ENCODE measurements around the gene ZNF335. TPM values are rescaled to one million over a fixed set of nuclear protein-coding genes. Genes with fewer than 3 reads are reported as not detected.

Gene ZNF335
- total RNA-seq, 1 donor from 2014 or later, result 24.1 TPM

DNA sequence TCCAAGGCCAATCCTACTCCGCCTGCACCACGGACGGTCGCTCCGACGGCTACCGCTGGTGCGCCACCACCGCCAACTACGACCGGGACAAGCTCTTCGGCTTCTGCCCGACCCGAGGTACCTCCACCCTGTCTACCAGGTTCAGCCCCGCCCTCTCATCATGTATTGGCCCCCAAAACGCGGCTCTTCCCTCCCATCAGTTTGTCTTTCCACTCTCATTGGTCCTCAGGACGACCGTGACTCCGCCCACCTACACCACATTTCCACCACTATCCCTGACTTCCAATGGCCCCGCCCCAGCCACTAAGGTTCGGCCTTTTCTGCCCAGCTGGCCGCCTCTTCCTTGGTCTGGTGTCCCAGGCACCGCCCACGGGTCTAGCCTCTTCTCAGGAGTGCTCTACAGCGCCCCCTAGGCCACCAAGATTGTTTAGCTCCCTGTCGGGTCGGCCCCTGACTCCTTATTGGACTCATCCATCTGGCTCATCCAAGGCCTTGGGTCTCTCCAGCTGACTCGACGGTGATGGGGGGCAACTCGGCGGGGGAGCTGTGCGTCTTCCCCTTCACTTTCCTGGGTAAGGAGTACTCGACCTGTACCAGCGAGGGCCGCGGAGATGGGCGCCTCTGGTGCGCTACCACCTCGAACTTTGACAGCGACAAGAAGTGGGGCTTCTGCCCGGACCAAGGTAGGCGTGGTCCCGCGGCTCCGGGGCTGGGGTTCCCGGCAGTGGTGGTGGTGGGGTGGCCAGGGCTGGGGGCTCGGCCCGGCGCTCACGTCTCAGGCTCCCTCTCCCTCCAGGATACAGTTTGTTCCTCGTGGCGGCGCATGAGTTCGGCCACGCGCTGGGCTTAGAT is 39.9 kb upstream of the ZNF335 start:
- TF ChIP-seq POLR2AphosphoS5 (IDR thresholded peaks at IDR 0.05; ENCODE audit: insufficient read depth in 1 of 2, low read depth in 1 of 2) (no peak), POLR2A (IDR thresholded peaks at IDR 0.05) (no peak), CTCF (IDR thresholded peaks at IDR 0.05) (no peak)
- Histone ChIP-seq H3K4me3 (no peak overlapping the region), H3K27me3 (peaks cover 19% of the 10 kb centered on the region), H3K27ac (no peak overlapping the region), H3K9me3 (no peaks in the 10 kb centered on the region), H3K36me3 (no peaks in the 10 kb centered on the region), H3K4me1 (peaks cover 14% of the 10 kb centered on the region)
- no peak for DNase-seq (ENCODE audit: extremely low spot score in 2 of 2)
- intact Hi-C loops (cut with DNase I), result no loop called here

DNA sequence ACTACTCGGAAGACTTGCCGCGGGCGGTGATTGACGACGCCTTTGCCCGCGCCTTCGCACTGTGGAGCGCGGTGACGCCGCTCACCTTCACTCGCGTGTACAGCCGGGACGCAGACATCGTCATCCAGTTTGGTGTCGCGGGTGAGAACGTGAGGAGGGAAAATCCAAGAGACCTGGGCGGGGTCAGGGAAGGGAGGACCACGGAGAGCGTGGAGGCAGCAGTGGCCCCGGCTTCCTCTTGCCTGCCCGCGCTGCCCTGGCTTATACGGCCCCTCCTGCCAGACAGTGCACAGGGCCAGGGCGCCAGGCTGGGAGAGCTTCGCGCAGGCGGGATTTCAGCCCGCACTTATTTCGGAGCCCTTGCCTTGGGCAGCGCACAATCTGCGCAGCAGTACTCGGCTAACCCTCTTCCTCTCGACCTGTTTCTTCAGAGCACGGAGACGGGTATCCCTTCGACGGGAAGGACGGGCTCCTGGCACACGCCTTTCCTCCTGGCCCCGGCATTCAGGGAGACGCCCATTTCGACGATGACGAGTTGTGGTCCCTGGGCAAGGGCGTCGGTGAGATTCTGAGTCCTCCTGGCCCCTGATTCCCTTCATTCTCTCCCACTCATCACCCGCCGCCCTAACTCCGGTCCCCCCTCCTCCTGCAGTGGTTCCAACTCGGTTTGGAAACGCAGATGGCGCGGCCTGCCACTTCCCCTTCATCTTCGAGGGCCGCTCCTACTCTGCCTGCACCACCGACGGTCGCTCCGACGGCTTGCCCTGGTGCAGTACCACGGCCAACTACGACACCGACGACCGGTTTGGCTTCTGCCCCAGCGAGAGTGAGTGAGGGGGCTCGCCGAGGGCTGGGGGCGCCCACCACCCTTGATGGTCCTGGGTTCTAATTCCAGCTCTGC is 38.7 kb upstream of the ZNF335 start:
- H3K36me3 ChIP-seq, result no peaks in the 10 kb centered on the region
- H3K4me3 ChIP-seq, result no peak overlapping the region
- intact Hi-C loops (cut with DNase I), result no loop called here
- peaks cover 19% of the 10 kb centered on the region for H3K27me3 ChIP-seq
- H3K27ac ChIP-seq, result no peak overlapping the region
- no peak for DNase-seq (ENCODE audit: extremely low spot score in 2 of 2)
- H3K4me1 ChIP-seq, result peaks cover 14% of the 10 kb centered on the region
- no peaks in the 10 kb centered on the region for H3K9me3 ChIP-seq
- no peak for TF ChIP-seq POLR2AphosphoS5 (IDR thresholded peaks at IDR 0.05; ENCODE audit: insufficient read depth in 1 of 2, low read depth in 1 of 2)
- no peak for TF ChIP-seq POLR2A (IDR thresholded peaks at IDR 0.05)

DNA sequence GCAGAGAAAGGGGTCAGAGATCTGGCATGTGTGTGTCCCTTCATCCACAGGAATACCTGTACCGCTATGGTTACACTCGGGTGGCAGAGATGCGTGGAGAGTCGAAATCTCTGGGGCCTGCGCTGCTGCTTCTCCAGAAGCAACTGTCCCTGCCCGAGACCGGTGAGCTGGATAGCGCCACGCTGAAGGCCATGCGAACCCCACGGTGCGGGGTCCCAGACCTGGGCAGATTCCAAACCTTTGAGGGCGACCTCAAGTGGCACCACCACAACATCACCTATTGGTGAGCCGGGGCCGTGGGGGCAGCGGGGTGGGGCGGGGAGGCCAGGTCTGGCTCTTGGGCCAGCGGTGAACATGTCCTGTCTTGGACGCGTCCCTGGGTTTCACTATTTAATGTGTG is 37.8 kb upstream of the ZNF335 start:
- intact Hi-C loops (cut with DNase I), result no loop called here
- no peak for DNase-seq (ENCODE audit: extremely low spot score in 2 of 2)
- no peak overlapping the region for H3K27ac ChIP-seq
- H3K4me3 ChIP-seq, result no peak overlapping the region
- H3K36me3 ChIP-seq, result no peaks in the 10 kb centered on the region
- H3K9me3 ChIP-seq, result no peaks in the 10 kb centered on the region
- H3K4me1 ChIP-seq, result peaks cover 14% of the 10 kb centered on the region
- TF ChIP-seq POLR2A (IDR thresholded peaks at IDR 0.05), result no peak
- TF ChIP-seq POLR2AphosphoS5 (IDR thresholded peaks at IDR 0.05; ENCODE audit: insufficient read depth in 1 of 2, low read depth in 1 of 2), result no peak
- peaks cover 19% of the 10 kb centered on the region for H3K27me3 ChIP-seq

DNA sequence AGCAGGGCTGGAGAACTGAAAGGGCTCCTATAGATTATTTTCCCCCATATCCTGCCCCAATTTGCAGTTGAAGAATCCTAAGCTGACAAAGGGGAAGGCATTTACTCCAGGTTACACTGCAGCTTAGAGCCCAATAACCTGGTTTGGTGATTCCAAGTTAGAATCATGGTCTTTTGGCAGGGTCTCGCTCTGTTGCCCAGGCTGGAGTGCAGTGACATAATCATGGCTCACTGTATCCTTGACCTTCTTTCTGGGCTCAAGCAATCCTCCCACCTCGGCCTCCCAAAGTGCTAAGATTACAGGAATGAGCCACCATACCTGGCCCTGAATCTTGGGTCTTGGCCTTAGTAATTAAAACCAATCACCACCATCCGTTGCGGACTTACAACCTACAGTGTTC is 35.7 kb upstream of the ZNF335 start:
- Histone ChIP-seq H3K9me3 (no peaks in the 10 kb centered on the region), H3K27me3 (peaks cover 14% of the 10 kb centered on the region), H3K4me1 (peaks cover 4% of the 10 kb centered on the region), H3K27ac (no peak overlapping the region), H3K36me3 (no peaks in the 10 kb centered on the region), H3K4me3 (no peak overlapping the region)
- TF ChIP-seq CTCF (IDR thresholded peaks at IDR 0.05) (no peak), POLR2A (IDR thresholded peaks at IDR 0.05) (no peak), POLR2AphosphoS5 (IDR thresholded peaks at IDR 0.05; ENCODE audit: insufficient read depth in 1 of 2, low read depth in 1 of 2) (no peak)
- DNase-seq (ENCODE audit: extremely low spot score in 2 of 2), result no peak
- intact Hi-C loops (cut with DNase I), result no loop called here

GRCh38 chr20:46006964-46007363 is 35.0 kb upstream of the ZNF335 start:
- Histone ChIP-seq H3K4me3 (no peak overlapping the region), H3K27ac (no peak overlapping the region), H3K36me3 (no peaks in the 10 kb centered on the region), H3K4me1 (peaks cover 4% of the 10 kb centered on the region), H3K27me3 (peaks cover 10% of the 10 kb centered on the region), H3K9me3 (no peaks in the 10 kb centered on the region)
- DNase-seq (ENCODE audit: extremely low spot score in 2 of 2), result no peak
- TF ChIP-seq POLR2A (IDR thresholded peaks at IDR 0.05) (no peak), POLR2AphosphoS5 (IDR thresholded peaks at IDR 0.05; ENCODE audit: insufficient read depth in 1 of 2, low read depth in 1 of 2) (no peak), CTCF (IDR thresholded peaks at IDR 0.05) (no peak)
- intact Hi-C loops (cut with DNase I), result no loop called here

All from vagina (tissue), 2 donors.